ENCODE results near the gene FAN1. TPM values are rescaled to one million over a fixed set of nuclear protein-coding genes. Genes with fewer than 3 reads are reported as not detected.
A peak's percentile ranks its signal among the peaks of the same experiment; 100 is the strongest.

Gene FAN1
- total and polyA plus RNA-seq, 9 of the 15 experiments (the other 6 are each of a cell fraction or from before 2014, with no cell fraction given), result 1.5 to 16.8 (median 12.0) TPM

DNA sequence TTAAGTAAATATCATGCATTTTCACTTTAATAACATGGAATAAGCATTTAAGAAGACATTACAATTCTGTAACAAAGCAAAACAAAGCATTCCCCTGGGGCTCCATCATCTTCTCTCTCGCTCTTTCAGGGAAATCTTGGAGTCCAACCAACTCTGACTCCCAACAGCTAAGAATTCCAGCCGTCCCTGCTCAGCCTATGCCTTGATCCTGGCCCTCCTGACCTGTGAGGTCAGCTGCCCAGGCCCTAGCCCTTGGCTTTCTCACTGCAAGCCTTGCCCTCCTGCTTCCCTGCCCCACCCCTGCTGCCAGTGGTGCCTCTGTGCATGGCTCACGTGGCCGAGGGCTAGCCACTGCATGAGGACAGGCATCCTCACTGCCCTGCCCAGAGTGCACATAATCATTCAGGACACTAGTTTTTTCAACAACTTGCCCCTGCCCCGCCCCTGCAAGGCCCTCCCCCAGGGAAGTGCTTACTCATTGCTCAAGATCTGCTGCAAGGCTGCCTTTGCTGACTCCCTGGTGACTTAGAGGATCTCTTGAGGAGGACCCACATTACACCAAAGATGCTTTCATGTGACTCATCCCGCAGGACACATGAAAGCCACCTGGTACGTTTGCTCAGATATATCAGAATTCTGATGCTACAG, 50.1 kb downstream of the FAN1 start (continued):
- TF ChIP-seq, protein P1, sequence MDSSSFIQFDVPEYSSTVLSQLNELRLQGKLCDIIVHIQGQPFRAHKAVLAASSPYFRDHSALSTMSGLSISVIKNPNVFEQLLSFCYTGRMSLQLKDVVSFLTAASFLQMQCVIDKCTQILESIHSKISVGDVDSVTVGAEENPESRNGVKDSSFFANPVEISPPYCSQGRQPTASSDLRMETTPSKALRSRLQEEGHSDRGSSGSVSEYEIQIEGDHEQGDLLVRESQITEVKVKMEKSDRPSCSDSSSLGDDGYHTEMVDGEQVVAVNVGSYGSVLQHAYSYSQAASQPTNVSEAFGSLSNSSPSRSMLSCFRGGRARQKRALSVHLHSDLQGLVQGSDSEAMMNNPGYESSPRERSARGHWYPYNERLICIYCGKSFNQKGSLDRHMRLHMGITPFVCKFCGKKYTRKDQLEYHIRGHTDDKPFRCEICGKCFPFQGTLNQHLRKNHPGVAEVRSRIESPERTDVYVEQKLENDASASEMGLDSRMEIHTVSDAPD (CRISPR knock-in tag; IDR thresholded peaks at IDR 0.05), result no peak
- TF ChIP-seq, protein P2, sequence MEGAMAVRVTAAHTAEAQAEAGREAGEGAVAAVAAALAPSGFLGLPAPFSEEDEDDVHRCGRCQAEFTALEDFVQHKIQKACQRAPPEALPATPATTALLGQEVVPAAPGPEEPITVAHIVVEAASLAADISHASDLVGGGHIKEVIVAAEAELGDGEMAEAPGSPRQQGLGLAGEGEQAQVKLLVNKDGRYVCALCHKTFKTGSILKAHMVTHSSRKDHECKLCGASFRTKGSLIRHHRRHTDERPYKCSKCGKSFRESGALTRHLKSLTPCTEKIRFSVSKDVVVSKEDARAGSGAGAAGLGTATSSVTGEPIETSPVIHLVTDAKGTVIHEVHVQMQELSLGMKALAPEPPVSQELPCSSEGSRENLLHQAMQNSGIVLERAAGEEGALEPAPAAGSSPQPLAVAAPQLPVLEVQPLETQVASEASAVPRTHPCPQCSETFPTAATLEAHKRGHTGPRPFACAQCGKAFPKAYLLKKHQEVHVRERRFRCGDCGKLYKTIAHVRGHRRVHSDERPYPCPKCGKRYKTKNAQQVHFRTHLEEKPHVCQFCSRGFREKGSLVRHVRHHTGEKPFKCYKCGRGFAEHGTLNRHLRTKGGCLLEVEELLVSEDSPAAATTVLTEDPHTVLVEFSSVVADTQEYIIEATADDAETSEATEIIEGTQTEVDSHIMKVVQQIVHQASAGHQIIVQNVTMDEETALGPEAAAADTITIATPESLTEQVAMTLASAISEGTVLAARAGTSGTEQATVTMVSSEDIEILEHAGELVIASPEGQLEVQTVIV (CRISPR knock-in tag; IDR thresholded peaks at IDR 0.05; ENCODE audit: borderline replicate concordance), result no peak
- TF ChIP-seq HCFC1 (IDR thresholded peaks at IDR 0.05; ENCODE audit: low read depth, low read length) (no peak), SMARCA4 (IDR thresholded peaks at IDR 0.05) (no peak), MYNN (IDR thresholded peaks at IDR 0.05) (no peak), MYNN (CRISPR knock-in tag; IDR thresholded peaks at IDR 0.05) (no peak), CBFB (CRISPR knock-in tag; IDR thresholded peaks at IDR 0.05) (no peak), FOSL1 (tag; conservative IDR thresholded peaks at IDR 0.05) (peak; percentile 52), PHF8 (IDR thresholded peaks at IDR 0.05; ENCODE audit: borderline replicate concordance, low read length) (no peak), PPARD (CRISPR knock-in tag; IDR thresholded peaks at IDR 0.05) (no peak), ASH1L (IDR thresholded peaks at IDR 0.05; ENCODE audit: borderline replicate concordance, low read depth, partially characterized antibody) (no peak), ZNF384 (IDR thresholded peaks at IDR 0.05; ENCODE audit: low read depth, low read length) (peak; percentile 78; the same call in 1 of the 2 replicates), ZNF3 (CRISPR knock-in tag; IDR thresholded peaks at IDR 0.05) (no peak), MCM2 (IDR thresholded peaks at IDR 0.05; ENCODE audit: low read depth) (no peak), ZNF79 (CRISPR knock-in tag; IDR thresholded peaks at IDR 0.05; ENCODE audit: low read depth) (no peak)
- TF ChIP-seq, protein P3, sequence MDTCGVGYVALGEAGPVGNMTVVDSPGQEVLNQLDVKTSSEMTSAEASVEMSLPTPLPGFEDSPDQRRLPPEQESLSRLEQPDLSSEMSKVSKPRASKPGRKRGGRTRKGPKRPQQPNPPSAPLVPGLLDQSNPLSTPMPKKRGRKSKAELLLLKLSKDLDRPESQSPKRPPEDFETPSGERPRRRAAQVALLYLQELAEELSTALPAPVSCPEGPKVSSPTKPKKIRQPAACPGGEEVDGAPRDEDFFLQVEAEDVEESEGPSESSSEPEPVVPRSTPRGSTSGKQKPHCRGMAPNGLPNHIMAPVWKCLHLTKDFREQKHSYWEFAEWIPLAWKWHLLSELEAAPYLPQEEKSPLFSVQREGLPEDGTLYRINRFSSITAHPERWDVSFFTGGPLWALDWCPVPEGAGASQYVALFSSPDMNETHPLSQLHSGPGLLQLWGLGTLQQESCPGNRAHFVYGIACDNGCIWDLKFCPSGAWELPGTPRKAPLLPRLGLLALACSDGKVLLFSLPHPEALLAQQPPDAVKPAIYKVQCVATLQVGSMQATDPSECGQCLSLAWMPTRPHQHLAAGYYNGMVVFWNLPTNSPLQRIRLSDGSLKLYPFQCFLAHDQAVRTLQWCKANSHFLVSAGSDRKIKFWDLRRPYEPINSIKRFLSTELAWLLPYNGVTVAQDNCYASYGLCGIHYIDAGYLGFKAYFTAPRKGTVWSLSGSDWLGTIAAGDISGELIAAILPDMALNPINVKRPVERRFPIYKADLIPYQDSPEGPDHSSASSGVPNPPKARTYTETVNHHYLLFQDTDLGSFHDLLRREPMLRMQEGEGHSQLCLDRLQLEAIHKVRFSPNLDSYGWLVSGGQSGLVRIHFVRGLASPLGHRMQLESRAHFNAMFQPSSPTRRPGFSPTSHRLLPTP (IDR thresholded peaks at IDR 0.05; ENCODE audit: borderline replicate concordance, extremely low read depth, insufficient read length), result no peak
- TF ChIP-seq, protein P4, sequence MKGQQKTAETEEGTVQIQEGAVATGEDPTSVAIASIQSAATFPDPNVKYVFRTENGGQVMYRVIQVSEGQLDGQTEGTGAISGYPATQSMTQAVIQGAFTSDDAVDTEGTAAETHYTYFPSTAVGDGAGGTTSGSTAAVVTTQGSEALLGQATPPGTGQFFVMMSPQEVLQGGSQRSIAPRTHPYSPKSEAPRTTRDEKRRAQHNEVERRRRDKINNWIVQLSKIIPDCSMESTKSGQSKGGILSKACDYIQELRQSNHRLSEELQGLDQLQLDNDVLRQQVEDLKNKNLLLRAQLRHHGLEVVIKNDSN (CRISPR knock-in tag; IDR thresholded peaks at IDR 0.05), result no peak
- TF ChIP-seq, protein P5, sequence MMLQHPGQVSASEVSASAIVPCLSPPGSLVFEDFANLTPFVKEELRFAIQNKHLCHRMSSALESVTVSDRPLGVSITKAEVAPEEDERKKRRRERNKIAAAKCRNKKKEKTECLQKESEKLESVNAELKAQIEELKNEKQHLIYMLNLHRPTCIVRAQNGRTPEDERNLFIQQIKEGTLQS (IDR thresholded peaks at IDR 0.05), result peak; percentile 56
- TF ChIP-seq, protein P5 (CRISPR knock-in tag; conservative IDR thresholded peaks at IDR 0.05), result no peak
